Measurements from ENCODE around the gene MAGI2. TPM values are rescaled to one million over a fixed set of nuclear protein-coding genes. Genes with fewer than 3 reads are reported as not detected.

MAGI2 gene
- total RNA-seq, 1 experiment from 2014 or later, result 0.22 TPM

GRCh38 chr7:77971726-77972125, 1481.7 kb downstream of the MAGI2 start:
- Histone ChIP-seq H3K4me2 (ENCODE audit: low read length) (no peak overlapping the region), H4K20me1 (ENCODE audit: insufficient read depth) (no peaks in the 10 kb centered on the region), H3K9me2 (ENCODE audit: insufficient read depth) (no peaks in the 10 kb centered on the region), H3K9me3 (ENCODE audit: control insufficient read depth in 1 of 2, insufficient read depth in 1 of 2, low read depth in 1 of 2, low read length in 2 of 2) (no peaks in the 10 kb centered on the region), H3K79me2 (ENCODE audit: insufficient read depth, low read length) (no peaks in the 10 kb centered on the region), H3K27me3 (ENCODE audit: insufficient read depth, low read length) (no peaks in the 10 kb centered on the region), H3K4me1 (ENCODE audit: control insufficient read depth in 1 of 2, insufficient read depth in 2 of 2, low read length in 2 of 2) (no peaks in the 10 kb centered on the region), H2AFZ (ENCODE audit: low read depth, low read length, poor library complexity, severe bottlenecking) (no peak overlapping the region), H3K9ac (ENCODE audit: low read length) (no peak overlapping the region), H3K4me3 (replicated peaks in 1 of 2; ENCODE audit: low read depth in 1 of 2, low read length in 2 of 2) (no peak overlapping the region), H3K27ac (ENCODE audit: low read depth, low read length) (no peak overlapping the region), H3K36me3 (ENCODE audit: control insufficient read depth in 1 of 2, insufficient read depth in 2 of 2, low read length in 2 of 2) (no peaks in the 10 kb centered on the region)
- TF ChIP-seq REST (IDR thresholded peaks at IDR 0.05; ENCODE audit: low read depth) (no peak), POLR2AphosphoS5 (IDR thresholded peaks at IDR 0.05; ENCODE audit: low read depth, low read length) (no peak), CTCF (IDR thresholded peaks at IDR 0.05 in 2 of 3, conservative IDR thresholded peaks at IDR 0.05 in 1 of 3; ENCODE audit: borderline replicate concordance in 1 of 3, insufficient read depth in 1 of 3, low read depth in 2 of 3, low read length in 2 of 3) (no peak), POLR2A (IDR thresholded peaks at IDR 0.05; ENCODE audit: borderline replicate concordance, extremely low read depth, insufficient read depth, insufficient read length) (no peak), FOSL1 (IDR thresholded peaks at IDR 0.05; ENCODE audit: low read depth) (no peak), RAD21 (IDR thresholded peaks at IDR 0.05; ENCODE audit: low read depth) (no peak), JUND (IDR thresholded peaks at IDR 0.05) (no peak), CBX3 (IDR thresholded peaks at IDR 0.05; ENCODE audit: low read depth) (no peak), ELF1 (IDR thresholded peaks at IDR 0.05; ENCODE audit: borderline replicate concordance, low read depth) (no peak), MAX (IDR thresholded peaks at IDR 0.05) (no peak)
- RAD21 ChIA-PET (ENCODE audit: low non-redundant PET in 1 of 2, low total read pairs in 2 of 2, uncharacterized antibody in 2 of 2, unreplicated experiment in 2 of 2), result no interaction called here
- BruUV-seq (replicated peaks), result no TSS peak
- intact Hi-C loops (cut with micrococcal nuclease), result no loop called here
- POLR2A ChIA-PET, result no interaction called here
- ATAC-seq (no peak), DNase-seq (ENCODE audit: low read depth, low spot score) (no peak)
- CTCF ChIA-PET, result no interaction called here
